NCI-H2107 treated with DMSO at 0.1 percent for 48 hours (cell line): ENCODE results near the gene EDN1.

ENCODE experiments used
- DNase-seq: peaks from one replicate; lab custom pipeline; 2025; ENCODE audit not compliant: unreplicated experiment; lab: John Stamatoyannopoulos, UW

EDN1 gene

DNA sequence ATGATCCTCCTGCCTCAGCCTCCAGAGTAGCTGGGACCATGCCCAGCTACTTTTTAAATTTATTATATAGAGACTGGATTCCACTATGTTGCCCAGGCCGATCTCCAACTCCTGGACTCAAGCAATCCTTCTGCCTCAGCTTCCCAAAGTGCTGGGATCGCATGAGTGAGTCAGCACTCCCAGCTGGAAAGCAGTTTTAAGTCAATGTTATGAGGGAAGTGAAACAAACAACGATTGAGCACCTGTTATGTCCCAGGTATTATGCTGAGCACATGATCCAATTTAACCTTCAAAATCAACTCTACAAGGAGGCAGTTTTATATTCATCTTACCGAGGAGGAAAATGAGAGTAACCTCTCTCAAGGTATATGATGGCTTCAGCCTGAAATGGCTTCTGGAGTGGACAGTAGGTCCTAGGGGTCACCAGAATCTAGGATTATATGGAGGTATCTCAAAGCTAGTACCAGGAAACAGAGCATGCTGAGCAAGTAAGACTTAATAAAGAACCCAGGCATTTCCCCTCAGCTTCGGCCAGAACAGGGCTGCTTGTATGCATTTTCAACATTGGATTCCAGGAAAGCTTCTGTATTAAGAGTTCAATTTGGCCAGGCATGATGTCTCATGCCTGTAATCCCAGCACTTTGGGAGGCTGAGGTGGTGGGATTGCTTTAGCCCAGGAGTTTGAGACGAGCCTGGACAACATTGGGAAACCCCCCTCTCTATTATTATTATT is 55.0 kb downstream of the EDN1 start:
- DNase-seq: no peak

DNA sequence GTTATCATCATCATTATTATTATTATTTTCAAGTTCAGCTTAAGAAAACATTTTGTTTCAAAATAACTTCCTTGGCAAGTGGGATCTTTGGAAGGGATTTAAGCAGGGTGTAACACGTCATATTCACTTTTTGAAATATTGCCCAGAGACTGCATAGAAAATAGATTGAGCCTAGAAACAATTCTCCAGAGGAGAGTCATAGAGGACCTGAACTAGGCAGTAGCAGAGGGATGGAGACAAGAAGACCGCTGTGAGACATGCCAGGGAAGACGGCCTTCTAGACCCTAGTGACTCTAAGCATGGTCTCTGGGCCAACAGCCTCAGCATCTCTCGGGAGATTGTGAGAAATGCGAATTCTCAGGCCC is 55.5 kb downstream of the EDN1 start:
- no peak for DNase-seq
